Measurements from ENCODE around the gene PARN.
"Not testable (repeated sequence)": the region's sequence is repeated elsewhere in the genome, so short reads cannot be mapped to it uniquely, and the experiment has no call there.

PARN gene

DNA sequence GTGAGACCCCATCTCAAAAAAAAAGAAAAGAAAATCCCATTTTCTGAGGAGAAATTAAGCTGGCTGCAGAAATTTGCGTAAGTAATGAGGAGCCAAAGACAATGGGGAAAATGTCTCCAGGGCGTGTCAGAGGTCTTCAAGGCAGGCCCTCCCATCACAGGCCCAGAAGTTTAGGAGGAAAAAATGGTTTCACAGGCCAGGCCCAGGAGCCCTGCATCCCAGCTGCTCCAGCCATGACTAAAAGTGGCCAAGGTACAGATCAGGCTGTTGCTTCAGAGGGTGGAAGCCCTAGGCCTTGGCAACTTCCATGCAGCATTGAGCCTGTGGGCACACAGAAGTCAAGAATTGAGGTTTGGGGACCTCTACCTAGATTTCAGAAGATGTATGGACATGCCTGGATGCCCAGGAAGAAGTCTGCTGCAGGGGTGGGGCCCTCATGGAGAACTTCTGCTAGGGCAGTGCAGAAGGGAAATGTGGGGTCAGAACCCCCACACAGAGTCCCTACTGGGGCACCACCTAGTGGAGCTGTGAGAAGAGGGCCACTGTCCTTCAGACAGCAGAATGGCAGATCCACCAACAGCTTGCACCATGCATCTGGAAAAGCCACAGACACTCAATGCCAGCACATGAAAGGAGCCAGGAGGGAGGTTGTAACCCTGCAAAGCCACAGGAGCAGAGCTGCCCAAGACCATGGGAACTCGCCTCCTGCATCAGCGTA, 55.2 kb downstream of the PARN start:
- DNase-seq (ENCODE audit: low spot score), result not testable (repeated sequence)

DNA sequence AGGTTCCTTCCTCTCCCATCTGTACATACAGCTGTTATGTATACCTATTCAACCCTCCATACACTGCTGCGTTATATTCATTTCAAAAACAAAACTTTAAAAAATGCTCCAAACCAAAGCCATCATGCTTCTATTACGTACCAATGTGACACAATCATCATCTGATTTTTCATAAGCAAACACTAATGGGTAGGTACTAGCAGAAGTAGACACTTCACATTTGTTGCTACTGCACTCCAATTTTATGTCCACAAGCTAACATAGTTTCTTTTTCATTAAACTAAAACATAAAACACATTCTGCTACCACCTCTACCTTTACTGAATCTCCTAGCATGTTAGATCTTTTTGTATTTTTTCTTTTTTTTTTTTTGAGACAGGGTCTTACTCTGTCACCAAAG, 57.5 kb downstream of the PARN start:
- no peak for DNase-seq (ENCODE audit: low spot score)

DNA sequence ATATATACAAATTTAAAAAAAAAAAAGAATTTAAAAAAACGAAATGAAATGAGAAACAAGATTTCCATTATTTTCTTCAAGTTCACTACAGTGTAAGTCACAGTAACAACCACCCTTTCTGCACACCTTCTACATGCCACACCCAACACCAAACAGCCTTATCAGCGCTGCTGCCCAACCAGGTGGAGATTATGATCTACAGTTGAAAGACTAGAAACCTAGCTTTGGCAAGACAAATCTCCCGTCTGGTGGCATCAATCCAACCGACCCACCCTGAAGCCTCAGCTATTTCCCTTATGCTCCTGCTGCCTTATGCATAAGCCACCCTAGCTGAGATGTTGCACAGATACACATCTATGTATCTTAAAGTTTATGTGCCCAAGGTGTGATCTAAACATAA, 60.8 kb downstream of the PARN start:
- DNase-seq (ENCODE audit: low spot score), result no peak

- DNase-seq (ENCODE audit: low spot score), result no peak
These were observed 63.5 kb downstream of the PARN start for GRCh38 chr16:14566599-14566998.

- no peak for DNase-seq (ENCODE audit: low spot score)
These were observed 64.4 kb downstream of the PARN start for GRCh38 chr16:14565688-14566025.

DNA sequence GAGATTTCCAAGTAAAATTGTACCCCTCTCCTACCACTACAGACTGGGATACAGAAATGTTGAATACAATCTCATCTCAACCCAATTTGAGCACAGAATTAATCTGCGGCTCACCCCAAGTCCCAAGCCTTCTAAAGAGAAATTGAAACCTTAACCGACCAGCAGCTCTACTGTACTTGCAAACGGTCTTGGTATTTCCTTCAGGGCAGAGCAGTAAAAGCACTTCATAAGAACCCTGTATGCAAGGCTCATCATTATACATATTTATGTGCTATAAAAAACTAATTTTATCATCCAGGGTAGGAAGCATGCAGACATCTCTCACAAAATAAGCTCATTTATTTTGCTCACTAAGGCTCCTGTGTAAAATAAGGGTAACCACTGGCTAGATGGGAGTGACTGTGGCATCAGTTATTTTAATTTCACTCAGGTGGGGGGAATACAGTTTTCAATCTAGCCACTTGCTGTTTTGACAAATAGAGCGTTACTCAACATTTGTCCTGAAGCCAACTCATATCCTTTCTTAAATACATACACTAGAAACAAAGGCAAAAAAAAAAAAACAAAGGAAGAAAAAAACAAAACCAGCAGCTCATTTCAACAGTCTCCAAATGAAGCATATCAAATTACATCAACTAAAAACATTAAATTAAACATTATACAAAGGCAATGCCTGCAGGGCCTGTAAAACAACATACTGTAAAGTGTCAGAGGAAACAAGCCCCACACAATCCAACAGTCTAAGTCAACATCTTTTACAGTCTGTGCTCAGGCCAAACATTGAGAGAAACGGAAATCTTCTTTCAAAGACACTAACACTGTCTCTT, 65.0 kb downstream of the PARN start:
- no peak for DNase-seq (ENCODE audit: low spot score)

- DNase-seq (ENCODE audit: low spot score), result no peak
These were observed 65.7 kb downstream of the PARN start for GRCh38 chr16:14564323-14564722.

DNA sequence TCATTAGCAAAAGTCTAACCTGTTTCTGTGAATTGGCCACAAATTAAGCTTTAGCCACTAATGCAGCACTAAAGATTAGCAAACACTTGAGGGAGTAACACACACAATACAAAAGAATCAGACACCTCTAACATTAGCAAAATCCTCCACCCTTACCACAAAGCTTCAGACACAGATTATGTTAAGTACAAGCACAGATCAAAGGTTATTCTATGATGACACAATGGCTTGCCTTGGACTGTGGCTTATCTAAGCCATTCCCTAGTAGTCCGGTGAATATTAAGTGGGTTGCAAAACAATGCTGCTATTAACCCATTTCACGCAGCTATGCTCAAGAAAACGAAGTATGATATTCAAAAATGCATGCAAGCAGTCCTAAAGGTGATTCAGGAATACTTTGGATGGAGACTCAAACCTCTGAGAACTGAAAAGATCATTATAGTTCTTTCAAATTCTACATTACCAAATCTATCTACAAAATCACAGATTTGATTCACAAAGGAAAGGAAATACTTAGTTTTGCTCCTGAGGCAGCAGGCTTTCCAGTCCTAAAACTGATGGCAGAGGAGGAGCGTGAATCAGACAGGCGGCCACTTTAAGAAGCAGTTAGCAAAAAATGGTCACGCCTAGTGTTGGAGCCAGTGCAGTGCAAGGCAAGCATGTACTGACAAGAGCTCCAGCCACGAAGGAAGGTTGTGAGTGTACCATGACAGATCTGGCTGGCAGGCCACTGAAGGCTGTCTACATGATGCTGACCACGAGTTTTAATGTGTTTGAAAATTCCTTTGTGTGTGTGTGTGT, 67.2 kb downstream of the PARN start:
- no peak for DNase-seq (ENCODE audit: low spot score)

- DNase-seq (ENCODE audit: low spot score), result no peak
These were observed 69.5 kb downstream of the PARN start for GRCh38 chr16:14560523-14560922.

DNA sequence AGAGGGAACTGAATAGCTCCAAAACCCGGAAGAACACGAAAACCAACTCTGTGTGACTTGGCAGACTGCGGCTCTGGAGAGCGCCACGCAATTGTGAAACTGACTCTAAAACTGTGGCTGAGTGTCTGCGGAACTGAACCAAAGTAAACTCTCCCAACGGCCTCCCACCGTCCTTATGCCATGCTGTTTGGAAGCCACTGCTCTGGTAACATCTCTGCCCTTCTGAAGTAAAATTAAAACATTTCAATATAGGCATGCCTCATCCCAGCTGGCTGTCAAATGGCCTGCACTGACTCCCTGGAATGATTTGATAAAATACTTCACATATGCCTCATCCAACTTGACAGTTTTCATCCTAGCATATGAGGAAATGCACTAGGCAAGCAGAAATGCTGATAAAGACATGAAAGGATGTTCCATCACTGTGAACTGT, 70.2 kb downstream of the PARN start:
- no peak for DNase-seq (ENCODE audit: low spot score)

DNA sequence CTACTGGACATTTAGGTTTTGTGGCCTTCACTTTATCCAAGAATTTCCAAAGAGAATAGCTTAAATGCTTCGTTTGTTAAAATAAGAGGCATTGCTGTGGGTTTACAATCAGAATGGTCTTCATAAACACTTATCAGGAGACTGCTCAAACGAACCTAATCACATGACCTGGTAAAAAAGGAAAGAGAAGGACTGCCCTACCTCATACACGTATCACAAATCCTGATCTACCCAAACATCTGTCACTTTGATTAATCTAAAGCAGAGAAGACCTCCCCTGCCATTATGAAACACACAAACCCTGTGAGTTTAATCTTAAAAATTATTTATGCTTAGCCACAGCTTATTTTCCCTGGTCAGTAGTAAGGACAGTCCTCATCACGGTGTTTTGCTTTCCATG, 76.6 kb downstream of the PARN start:
- no peak for DNase-seq (ENCODE audit: low spot score)

DNA sequence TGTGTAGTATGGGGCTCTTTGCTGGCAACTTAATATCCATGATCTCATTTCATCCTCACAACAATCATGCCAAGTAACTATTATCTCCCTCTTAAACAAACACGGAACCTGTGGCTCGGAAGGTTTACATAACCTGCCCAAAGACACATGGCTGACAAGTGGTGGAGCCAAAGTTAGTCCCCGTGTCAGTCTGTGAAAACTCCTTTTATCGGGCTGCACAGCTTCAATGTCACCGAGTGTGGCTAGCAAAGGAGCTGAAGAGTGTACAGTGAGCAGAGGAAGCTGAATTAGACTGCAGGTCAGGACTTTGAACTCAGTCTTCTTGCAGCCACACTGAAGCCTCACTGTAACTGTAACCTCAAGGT, 80.3 kb downstream of the PARN start:
- no peak for DNase-seq (ENCODE audit: low spot score)

- DNase-seq (ENCODE audit: low spot score), result no peak
These were observed 80.9 kb downstream of the PARN start for GRCh38 chr16:14548933-14549788.

DNA sequence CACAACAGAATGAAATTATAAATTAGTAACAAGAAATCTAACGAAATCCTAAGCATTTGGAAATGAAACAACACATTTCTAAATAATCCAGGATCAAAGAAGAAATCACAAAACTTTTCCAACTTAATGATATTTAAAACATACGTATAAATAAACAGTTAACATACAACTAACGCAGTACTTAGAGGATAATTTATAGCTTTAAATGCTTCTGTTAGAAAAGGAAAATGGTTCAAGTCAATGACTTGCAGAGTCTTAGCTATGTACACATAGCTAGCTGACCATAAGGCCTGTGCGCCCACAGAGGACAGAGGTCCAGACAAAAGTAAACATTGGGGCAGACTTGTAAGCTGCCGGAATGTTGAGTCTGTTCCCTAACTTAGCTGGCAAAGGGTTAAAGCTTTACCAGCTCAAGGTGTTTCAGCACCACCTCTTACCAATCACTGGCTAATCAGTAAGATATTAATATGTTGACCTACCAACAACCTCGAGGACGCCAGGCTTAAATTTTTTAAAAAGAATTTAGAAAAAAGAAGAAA, 84.6 kb downstream of the PARN start:
- DNase-seq (ENCODE audit: low spot score), result no peak

DNA sequence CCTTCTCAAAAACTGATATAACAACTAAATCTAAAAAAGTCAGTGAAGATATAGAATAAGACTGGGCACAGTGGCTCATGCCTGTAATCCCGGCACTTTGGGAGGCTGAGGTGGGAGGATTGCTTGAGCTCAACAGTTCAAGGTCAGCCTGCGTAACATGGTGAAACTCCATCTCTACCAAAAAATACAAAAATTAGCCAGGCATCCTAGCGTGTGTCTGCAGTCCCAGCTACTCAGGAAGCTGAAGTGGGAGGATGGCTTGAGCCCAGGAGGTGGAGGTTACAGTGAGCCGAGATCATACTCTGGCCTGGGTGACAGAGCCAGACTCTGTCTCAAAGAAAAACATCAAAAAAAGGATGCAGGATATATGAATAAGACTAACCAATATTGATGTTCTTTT, 85.2 kb downstream of the PARN start:
- DNase-seq (ENCODE audit: low spot score), result not testable (repeated sequence)

DNA sequence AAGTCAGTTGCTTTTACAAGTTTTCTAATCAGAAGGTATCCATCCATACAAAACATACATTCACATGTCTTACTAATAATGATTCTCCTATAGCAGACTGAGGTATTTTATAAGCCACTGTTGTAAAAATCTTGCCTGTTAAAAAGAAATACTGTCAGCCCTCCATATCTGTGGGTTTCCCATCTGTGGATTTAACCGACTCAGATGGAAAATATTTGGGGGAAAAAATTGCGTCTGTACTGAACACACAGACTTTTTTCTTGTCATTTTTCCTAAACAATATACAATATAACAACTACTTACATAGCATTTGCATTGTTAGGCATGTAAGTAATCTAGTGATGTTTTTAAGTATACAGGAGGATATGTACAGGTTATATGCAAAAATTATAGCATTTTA, 90.4 kb downstream of the PARN start:
- no peak for DNase-seq (ENCODE audit: low spot score)

GRCh38 chr16:14539156-14539555, 90.9 kb downstream of the PARN start:
- DNase-seq (ENCODE audit: low spot score), result no peak

DNA sequence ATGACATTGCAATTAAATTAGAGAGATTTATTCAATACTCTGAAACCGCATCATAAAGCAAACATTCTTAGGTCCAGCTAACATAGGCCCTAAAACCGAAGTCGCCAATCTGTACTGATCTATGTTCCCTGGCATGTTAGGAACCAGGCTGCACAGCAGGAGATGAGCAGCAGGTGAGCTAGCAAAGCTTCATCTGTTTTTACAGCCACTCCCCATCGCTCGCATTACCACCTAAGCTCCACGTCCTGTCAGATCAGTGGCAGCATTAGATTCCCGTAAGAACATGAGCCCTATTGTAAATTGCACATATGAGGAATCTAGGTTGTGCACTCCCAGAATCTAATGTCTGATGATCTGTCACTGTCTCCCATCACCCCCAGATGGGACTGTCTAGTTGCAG, 91.5 kb downstream of the PARN start:
- DNase-seq (ENCODE audit: low spot score), result no peak

- DNase-seq (ENCODE audit: low spot score), result no peak
These were observed 98.4 kb downstream of the PARN start for GRCh38 chr16:14531613-14532012.

DNA sequence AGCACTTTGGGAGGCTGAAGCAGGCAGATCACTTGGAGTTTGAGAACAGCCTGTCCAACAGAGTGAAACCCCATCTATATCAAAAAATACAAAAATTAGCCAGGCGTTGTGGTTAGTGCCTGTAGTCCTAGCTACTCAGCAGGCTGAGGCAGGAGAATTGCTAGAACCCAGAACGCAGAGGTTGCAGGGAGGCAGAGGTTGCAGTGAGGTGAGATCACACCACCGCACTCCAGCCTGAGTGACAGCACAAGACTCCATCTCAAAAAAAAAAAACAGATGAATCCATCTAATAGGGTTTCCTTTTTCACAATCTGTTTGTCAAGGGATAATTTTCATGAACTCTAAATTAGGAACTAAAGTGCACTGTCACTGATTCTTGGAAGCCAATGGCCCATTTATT, 99.0 kb downstream of the PARN start:
- no peak for DNase-seq (ENCODE audit: low spot score)

DNA sequence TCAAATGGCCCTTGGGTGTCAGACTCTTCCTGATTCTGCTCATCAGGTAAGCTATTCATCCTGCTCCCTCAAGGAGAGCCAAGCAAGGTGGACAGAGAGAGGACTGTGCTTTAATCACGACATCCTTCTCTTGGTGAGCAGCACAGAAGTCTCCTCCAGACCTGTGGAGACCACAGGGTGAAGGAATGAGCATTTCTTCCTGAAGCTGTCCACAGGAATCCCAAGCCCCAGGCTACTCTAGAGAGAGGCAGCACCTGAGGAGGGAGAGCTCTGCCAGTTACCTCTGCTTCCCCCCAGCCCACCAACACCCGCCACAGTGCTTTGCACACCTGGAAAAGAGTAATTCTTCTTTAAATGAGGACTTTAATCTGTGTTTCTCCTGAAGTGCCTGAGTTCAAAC, 100.0 kb downstream of the PARN start:
- DNase-seq (ENCODE audit: low spot score), result no peak

All from CD4-positive, alpha-beta T cell treated with Interleukin-6 at 100 ng/mL for 8 hours (primary cell).